GM12878 (cell line): ENCODE data around the gene CTDP1.

Source experiments
- HDAC2 ChIP-seq: fragments of 200-600 bp; sonication (generic); IDR thresholded peaks from 2 replicates; pipeline ENCODE4 v1.6.1; 2017
- MYC ChIP-seq: IDR thresholded peaks from 2 replicates; pipeline ENCODE4 v1.6.1; 2011; ENCODE audit warnings: mild to moderate bottlenecking, low read length, moderate library complexity, inconsistent platforms; ENCODE audit not compliant: insufficient read depth, insufficient replicate concordance, insufficient read length, severe bottlenecking
- NR2C2 ChIP-seq: IDR thresholded peaks from 2 replicates; pipeline ENCODE4 v1.6.1; 2011; ENCODE audit warnings: borderline replicate concordance, low read depth; ENCODE audit not compliant: control insufficient read depth, insufficient read length
- POLR2A ChIP-seq: IDR thresholded peaks from 2 replicates; pipeline ENCODE4 v1.6.1; 2011; ENCODE audit warnings: low read depth, mild to moderate bottlenecking, low read length
- SMARCA5 ChIP-seq: fragments of 450-650 bp; IDR thresholded peaks from 2 replicates; pipeline ENCODE4 v1.6.1; 2017; ENCODE audit warnings: mild to moderate bottlenecking
- SP1 ChIP-seq: IDR thresholded peaks from one replicate; pipeline ENCODE4 v1.6.1; 2011; ENCODE audit warnings: low read depth, low read length
- TF ChIP-seq, protein P1 (sequence below): IDR thresholded peaks from 2 replicates; pipeline ENCODE4 v1.6.1; 2012; ENCODE audit warnings: mild to moderate bottlenecking, low read depth, low read length
- TF ChIP-seq, protein P2 (sequence below), 3 experiments: IDR thresholded peaks in 2 of 3; conservative IDR thresholded peaks in 1 of 3; 2 replicates each; pipeline ENCODE4 v1.5.1; 2011; ENCODE audit warnings: low read depth in 3 of 3, low read length in 3 of 3, mild to moderate bottlenecking in 3 of 3, control low read depth in 2 of 3, moderate library complexity in 2 of 3, inconsistent platforms in 1 of 3, mixed read lengths in 1 of 3; ENCODE audit not compliant: control insufficient read depth in 2 of 3, insufficient read depth in 1 of 3; ENCODE audit errors: extremely low read depth in 1 of 3
- TF ChIP-seq, protein P3 (sequence below): IDR thresholded peaks from 2 replicates; pipeline ENCODE4 v1.6.1; 2012; ENCODE audit warnings: low read depth, low read length, improper control_type of control experiment
- TF ChIP-seq, protein P4 (sequence below): fragments of 450-650 bp; IDR thresholded peaks from 2 replicates; pipeline ENCODE4 v1.6.1; 2014; ENCODE audit warnings: mild to moderate bottlenecking
- TF ChIP-seq, protein P5 (sequence below): fragments of 450-650 bp; IDR thresholded peaks from 2 replicates; pipeline ENCODE4 v1.6.1; 2016; ENCODE audit warnings: mild to moderate bottlenecking

DNA sequence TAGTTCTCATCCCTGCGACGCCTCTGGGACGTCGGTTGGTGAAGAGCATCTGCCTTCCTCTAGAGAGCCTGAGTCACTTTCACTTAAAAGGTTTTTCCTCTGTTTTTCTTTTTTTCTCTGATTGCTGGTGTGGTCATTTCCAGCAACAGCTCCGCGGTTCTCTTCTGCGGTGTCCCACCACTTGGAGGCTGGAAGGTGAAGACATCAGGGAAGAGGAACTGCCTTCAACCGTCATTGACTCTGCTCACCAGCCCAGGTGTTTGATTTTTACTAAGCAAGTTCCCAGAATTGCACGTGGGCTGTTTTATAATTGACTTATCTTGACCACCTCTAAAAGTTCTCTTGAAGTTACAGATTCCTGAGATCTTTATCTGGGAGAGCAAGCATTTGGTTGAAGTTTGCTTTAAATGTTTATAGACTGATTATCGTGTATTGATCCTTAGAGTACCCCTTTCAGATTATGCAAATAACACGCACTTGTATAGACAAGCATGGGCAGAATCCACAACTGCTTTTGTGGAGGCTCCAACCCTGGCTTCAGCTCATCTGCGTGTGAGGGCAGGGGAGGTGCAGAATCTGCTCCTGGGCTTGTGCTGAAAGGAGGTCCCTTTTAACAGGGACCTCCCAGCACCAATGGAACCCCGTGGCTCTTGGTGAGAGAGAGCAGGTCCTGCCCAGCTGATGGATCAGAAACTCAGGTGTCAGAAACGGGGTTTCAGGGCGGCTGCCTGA lies 3.5 kb downstream of the CTDP1 start:
- no peak for TF ChIP-seq SP1
- TF ChIP-seq, protein P1, sequence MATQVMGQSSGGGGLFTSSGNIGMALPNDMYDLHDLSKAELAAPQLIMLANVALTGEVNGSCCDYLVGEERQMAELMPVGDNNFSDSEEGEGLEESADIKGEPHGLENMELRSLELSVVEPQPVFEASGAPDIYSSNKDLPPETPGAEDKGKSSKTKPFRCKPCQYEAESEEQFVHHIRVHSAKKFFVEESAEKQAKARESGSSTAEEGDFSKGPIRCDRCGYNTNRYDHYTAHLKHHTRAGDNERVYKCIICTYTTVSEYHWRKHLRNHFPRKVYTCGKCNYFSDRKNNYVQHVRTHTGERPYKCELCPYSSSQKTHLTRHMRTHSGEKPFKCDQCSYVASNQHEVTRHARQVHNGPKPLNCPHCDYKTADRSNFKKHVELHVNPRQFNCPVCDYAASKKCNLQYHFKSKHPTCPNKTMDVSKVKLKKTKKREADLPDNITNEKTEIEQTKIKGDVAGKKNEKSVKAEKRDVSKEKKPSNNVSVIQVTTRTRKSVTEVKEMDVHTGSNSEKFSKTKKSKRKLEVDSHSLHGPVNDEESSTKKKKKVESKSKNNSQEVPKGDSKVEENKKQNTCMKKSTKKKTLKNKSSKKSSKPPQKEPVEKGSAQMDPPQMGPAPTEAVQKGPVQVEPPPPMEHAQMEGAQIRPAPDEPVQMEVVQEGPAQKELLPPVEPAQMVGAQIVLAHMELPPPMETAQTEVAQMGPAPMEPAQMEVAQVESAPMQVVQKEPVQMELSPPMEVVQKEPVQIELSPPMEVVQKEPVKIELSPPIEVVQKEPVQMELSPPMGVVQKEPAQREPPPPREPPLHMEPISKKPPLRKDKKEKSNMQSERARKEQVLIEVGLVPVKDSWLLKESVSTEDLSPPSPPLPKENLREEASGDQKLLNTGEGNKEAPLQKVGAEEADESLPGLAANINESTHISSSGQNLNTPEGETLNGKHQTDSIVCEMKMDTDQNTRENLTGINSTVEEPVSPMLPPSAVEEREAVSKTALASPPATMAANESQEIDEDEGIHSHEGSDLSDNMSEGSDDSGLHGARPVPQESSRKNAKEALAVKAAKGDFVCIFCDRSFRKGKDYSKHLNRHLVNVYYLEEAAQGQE = no peak
- TF ChIP-seq POLR2A = no peak
- TF ChIP-seq HDAC2 = no peak
- TF ChIP-seq, protein P2, sequence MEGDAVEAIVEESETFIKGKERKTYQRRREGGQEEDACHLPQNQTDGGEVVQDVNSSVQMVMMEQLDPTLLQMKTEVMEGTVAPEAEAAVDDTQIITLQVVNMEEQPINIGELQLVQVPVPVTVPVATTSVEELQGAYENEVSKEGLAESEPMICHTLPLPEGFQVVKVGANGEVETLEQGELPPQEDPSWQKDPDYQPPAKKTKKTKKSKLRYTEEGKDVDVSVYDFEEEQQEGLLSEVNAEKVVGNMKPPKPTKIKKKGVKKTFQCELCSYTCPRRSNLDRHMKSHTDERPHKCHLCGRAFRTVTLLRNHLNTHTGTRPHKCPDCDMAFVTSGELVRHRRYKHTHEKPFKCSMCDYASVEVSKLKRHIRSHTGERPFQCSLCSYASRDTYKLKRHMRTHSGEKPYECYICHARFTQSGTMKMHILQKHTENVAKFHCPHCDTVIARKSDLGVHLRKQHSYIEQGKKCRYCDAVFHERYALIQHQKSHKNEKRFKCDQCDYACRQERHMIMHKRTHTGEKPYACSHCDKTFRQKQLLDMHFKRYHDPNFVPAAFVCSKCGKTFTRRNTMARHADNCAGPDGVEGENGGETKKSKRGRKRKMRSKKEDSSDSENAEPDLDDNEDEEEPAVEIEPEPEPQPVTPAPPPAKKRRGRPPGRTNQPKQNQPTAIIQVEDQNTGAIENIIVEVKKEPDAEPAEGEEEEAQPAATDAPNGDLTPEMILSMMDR (IDR thresholded peaks at IDR 0.05 in 2 of 3, conservative IDR thresholded peaks at IDR 0.05 in 1 of 3; ENCODE audit: control insufficient read depth in 2 of 3, extremely low read depth in 1 of 3, insufficient read depth in 1 of 3, low read depth in 3 of 3, low read length in 3 of 3) = no peak
- TF ChIP-seq, protein P3, sequence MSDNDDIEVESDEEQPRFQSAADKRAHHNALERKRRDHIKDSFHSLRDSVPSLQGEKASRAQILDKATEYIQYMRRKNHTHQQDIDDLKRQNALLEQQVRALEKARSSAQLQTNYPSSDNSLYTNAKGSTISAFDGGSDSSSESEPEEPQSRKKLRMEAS = no peak
- TF ChIP-seq NR2C2 = no peak
- no peak for TF ChIP-seq SMARCA5
- TF ChIP-seq, protein P4, sequence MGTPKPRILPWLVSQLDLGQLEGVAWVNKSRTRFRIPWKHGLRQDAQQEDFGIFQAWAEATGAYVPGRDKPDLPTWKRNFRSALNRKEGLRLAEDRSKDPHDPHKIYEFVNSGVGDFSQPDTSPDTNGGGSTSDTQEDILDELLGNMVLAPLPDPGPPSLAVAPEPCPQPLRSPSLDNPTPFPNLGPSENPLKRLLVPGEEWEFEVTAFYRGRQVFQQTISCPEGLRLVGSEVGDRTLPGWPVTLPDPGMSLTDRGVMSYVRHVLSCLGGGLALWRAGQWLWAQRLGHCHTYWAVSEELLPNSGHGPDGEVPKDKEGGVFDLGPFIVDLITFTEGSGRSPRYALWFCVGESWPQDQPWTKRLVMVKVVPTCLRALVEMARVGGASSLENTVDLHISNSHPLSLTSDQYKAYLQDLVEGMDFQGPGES = no peak
- no peak for TF ChIP-seq MYC
- TF ChIP-seq, protein P5, sequence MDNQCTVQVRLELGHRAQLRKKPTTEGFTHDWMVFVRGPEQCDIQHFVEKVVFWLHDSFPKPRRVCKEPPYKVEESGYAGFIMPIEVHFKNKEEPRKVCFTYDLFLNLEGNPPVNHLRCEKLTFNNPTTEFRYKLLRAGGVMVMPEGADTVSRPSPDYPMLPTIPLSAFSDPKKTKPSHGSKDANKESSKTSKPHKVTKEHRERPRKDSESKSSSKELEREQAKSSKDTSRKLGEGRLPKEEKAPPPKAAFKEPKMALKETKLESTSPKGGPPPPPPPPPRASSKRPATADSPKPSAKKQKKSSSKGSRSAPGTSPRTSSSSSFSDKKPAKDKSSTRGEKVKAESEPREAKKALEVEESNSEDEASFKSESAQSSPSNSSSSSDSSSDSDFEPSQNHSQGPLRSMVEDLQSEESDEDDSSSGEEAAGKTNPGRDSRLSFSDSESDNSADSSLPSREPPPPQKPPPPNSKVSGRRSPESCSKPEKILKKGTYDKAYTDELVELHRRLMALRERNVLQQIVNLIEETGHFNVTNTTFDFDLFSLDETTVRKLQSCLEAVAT = no peak
